ENCODE results near the gene KLHL6. TPM values are rescaled to one million over a fixed set of nuclear protein-coding genes. Genes with fewer than 3 reads are reported as not detected.
A peak's percentile ranks its signal among the peaks of the same experiment; 100 is the strongest.

The KLHL6 gene
- total RNA-seq, 1 donor from 2014 or later, result 36.7 TPM

GRCh38 chr3:183508821-183509220, 46.7 kb downstream of the KLHL6 start:
- intact Hi-C loops (cut with DNase I), result no loop called here
- H3K27ac ChIP-seq, result no peak overlapping the region
- ATAC-seq (no peak), DNase-seq (no peak)
- no peak overlapping the region for H3K4me3 ChIP-seq
- no peaks in the 10 kb centered on the region for H3K4me1 ChIP-seq
- H3K36me3 ChIP-seq, result no peaks in the 10 kb centered on the region
- H3K27me3 ChIP-seq (ENCODE audit: low read depth), result no peaks in the 10 kb centered on the region
- no peaks in the 10 kb centered on the region for H3K9me3 ChIP-seq
- no peak for TF ChIP-seq CTCF (IDR thresholded peaks at IDR 0.05)

- ATAC-seq, result peak in 1 of 2 donors; percentile 14
- no peak overlapping the region for H3K27ac ChIP-seq
- no peaks in the 10 kb centered on the region for H3K27me3 ChIP-seq (ENCODE audit: low read depth)
These were observed 48.0 kb downstream of the KLHL6 start for GRCh38 chr3:183507551-183507950.

GRCh38 chr3:183506674-183507320, 48.7 kb downstream of the KLHL6 start:
- no peak for DNase-seq
- intact Hi-C loops (cut with DNase I), result no loop called here
- no peaks in the 10 kb centered on the region for H3K9me3 ChIP-seq
- peak; percentile 60 to 64 for ATAC-seq
- H3K36me3 ChIP-seq, result peaks cover 6% of the 10 kb centered on the region
- H3K27me3 ChIP-seq (ENCODE audit: low read depth), result no peaks in the 10 kb centered on the region
- no peak overlapping the region for H3K27ac ChIP-seq
- no peaks in the 10 kb centered on the region for H3K4me1 ChIP-seq
- H3K4me3 ChIP-seq, result no peak overlapping the region
- no peak for TF ChIP-seq CTCF (IDR thresholded peaks at IDR 0.05)

More at GRCh38 chr3:183507551-183507950, 48.0 kb downstream of the KLHL6 start:
- no peak for TF ChIP-seq CTCF (IDR thresholded peaks at IDR 0.05)
- no peak for DNase-seq
- intact Hi-C loops (cut with DNase I), result no loop called here
- Histone ChIP-seq H3K36me3 (peaks cover 6% of the 10 kb centered on the region), H3K4me3 (no peak overlapping the region), H3K9me3 (no peaks in the 10 kb centered on the region), H3K4me1 (no peaks in the 10 kb centered on the region)

- H3K9me3 ChIP-seq, result no peaks in the 10 kb centered on the region
- H3K4me3 ChIP-seq, result no peak overlapping the region
- intact Hi-C loops (cut with DNase I), result no loop called here
- DNase-seq (no peak), ATAC-seq (no peak)
- no peak for TF ChIP-seq CTCF (IDR thresholded peaks at IDR 0.05)
- H3K27ac ChIP-seq, result no peak overlapping the region
- H3K4me1 ChIP-seq, result no peaks in the 10 kb centered on the region
- peaks cover 6% of the 10 kb centered on the region for H3K36me3 ChIP-seq
- no peaks in the 10 kb centered on the region for H3K27me3 ChIP-seq (ENCODE audit: low read depth)
These were observed 50.9 kb downstream of the KLHL6 start for GRCh38 chr3:183504597-183504996.

- no peak for ATAC-seq
- H3K9me3 ChIP-seq, result no peaks in the 10 kb centered on the region
- no peaks in the 10 kb centered on the region for H3K4me1 ChIP-seq
- no peak overlapping the region for H3K27ac ChIP-seq
- no peak overlapping the region for H3K4me3 ChIP-seq
- no peaks in the 10 kb centered on the region for H3K27me3 ChIP-seq (ENCODE audit: low read depth)
- H3K36me3 ChIP-seq, result peaks cover 6% of the 10 kb centered on the region
- intact Hi-C loops (cut with DNase I), result no loop called here
- TF ChIP-seq CTCF (IDR thresholded peaks at IDR 0.05), result no peak
- DNase-seq, result no peak
These were observed 51.8 kb downstream of the KLHL6 start for GRCh38 chr3:183503746-183504145.

All from lower lobe of right lung (tissue), 2 donors.